Hepatocyte (in vitro differentiated cells): Measurements from ENCODE around the gene DNER. TPM values are rescaled to one million over a fixed set of nuclear protein-coding genes. Genes with fewer than 3 reads are reported as not detected.

Experiments used
- DNase-seq: peaks from one replicate; pipeline ENCODE4 v3.0.0-alpha.2; 2016; ENCODE audit warnings: low spot score
- H2AFZ ChIP-seq: fragments of 200-600 bp; sonication (generic); 2 replicates; pipeline ENCODE4 v1.6.0; 2016; ENCODE audit warnings: antibody characterized with exemption, mild to moderate bottlenecking
- H3K27ac ChIP-seq: fragments of 200-600 bp; sonication (generic); 2 replicates; pipeline ENCODE4 v1.5.1; 2016; ENCODE audit warnings: mild to moderate bottlenecking
- H3K27me3 ChIP-seq: fragments of 200-600 bp; sonication (generic); 2 replicates; pipeline ENCODE4 v1.6.1; 2016
- H3K36me3 ChIP-seq: fragments of 200-600 bp; sonication (generic); replicated peaks from 2 replicates; pipeline ENCODE4 v1.5.1; 2016; ENCODE audit warnings: low read depth; ENCODE audit not compliant: insufficient read depth
- H3K4me1 ChIP-seq: fragments of 200-600 bp; sonication (generic); 2 replicates; pipeline ENCODE4 v1.5.1; 2016; ENCODE audit warnings: mild to moderate bottlenecking, moderate library complexity; ENCODE audit not compliant: insufficient read depth
- H3K4me2 ChIP-seq: fragments of 200-600 bp; sonication (generic); 2 replicates; pipeline ENCODE4 v1.6.0; 2016
- H3K4me3 ChIP-seq: fragments of 200-600 bp; sonication (generic); 2 replicates; pipeline ENCODE4 v1.5.1; 2016; ENCODE audit warnings: mild to moderate bottlenecking
- H3K79me2 ChIP-seq: fragments of 200-600 bp; sonication (generic); 2 replicates; pipeline ENCODE4 v1.6.0; 2017; ENCODE audit warnings: mild to moderate bottlenecking
- H3K9me2 ChIP-seq: fragments of 200-600 bp; sonication (generic); replicated peaks from 2 replicates; pipeline ENCODE4 v1.6.0; 2017; ENCODE audit warnings: mild to moderate bottlenecking; ENCODE audit not compliant: insufficient read depth
- H3K9me3 ChIP-seq: fragments of 200-600 bp; sonication (generic); 2 replicates; pipeline ENCODE4 v1.5.1; 2016; ENCODE audit warnings: low read depth, mild to moderate bottlenecking
- H4K20me1 ChIP-seq: fragments of 200-600 bp; sonication (generic); 2 replicates; pipeline ENCODE4 v1.6.0; 2016; ENCODE audit warnings: mild to moderate bottlenecking; ENCODE audit not compliant: insufficient read depth, poor library complexity, severe bottlenecking
- CTCF ChIP-seq: fragments of 200-600 bp; sonication (generic); IDR thresholded peaks from 2 replicates; pipeline ENCODE4 v1.5.1; 2016; ENCODE audit warnings: antibody characterized with exemption, mild to moderate bottlenecking; ENCODE audit not compliant: poor library complexity
- EZH2 ChIP-seq: fragments of 200-600 bp; sonication (generic); IDR thresholded peaks from 2 replicates; pipeline ENCODE4 v1.6.1; 2016; ENCODE audit warnings: antibody characterized with exemption, mild to moderate bottlenecking, borderline replicate concordance
- EZH2phosphoT487 ChIP-seq: fragments of 200-600 bp; sonication (generic); IDR thresholded peaks from one replicate; pipeline ENCODE4 v1.6.1; 2018; ENCODE audit warnings: antibody characterized with exemption, mild to moderate bottlenecking, low read depth, moderate library complexity; ENCODE audit not compliant: unreplicated experiment, severe bottlenecking
- WGBS: methylation state at CpG from one replicate; pipeline ENCODE4 v1.1.6; 2016; ENCODE audit warnings: low lambda C conversion rate; ENCODE audit errors: missing lambda C conversion rate; 5-methylcytosine and 5-hydroxymethylcytosine counted together
- polyA plus RNA-seq: library from polyadenylated mRNA; unstranded; fragments of >200 nt; fragmentation: Nextera tagmentation; extraction: Ambion mirVana; gene quantifications from 2 replicates; pipeline ENCODE4 v1.2.1, GENCODE V29; 2016
- total RNA-seq: library from RNA; depleted of rRNA; stranded (reverse); fragments of >200 nt; gene quantifications from 2 replicates; pipeline ENCODE4 v1.2.3, GENCODE V29; 2014

DNER gene
- total and polyA plus RNA-seq, 2 experiments from 2014 or later = 0.37 TPM; not detected in 1

GRCh38 chr2:229635371-229635680, 79.0 kb downstream of the DNER start:
- Histone ChIP-seq H3K4me3 (no peak overlapping the region), H3K79me2 (no peaks in the 10 kb centered on the region), H3K4me1 (no peaks in the 10 kb centered on the region), H3K9me3 (no peaks in the 10 kb centered on the region), H4K20me1 (no peaks in the 10 kb centered on the region), H3K9me2 (no peaks in the 10 kb centered on the region), H3K27me3 (peaks cover 7% of the 10 kb centered on the region), H2AFZ (no peak overlapping the region), H3K36me3 (no peaks in the 10 kb centered on the region), H3K27ac (no peak overlapping the region), H3K4me2 (no peak overlapping the region)
- DNase-seq = no peak
- WGBS = 79% methylated on average over 1 of the region's 1 CpG
- TF ChIP-seq EZH2phosphoT487 (no peak), EZH2 (no peak), CTCF (no peak)

- Histone ChIP-seq H3K4me1 (no peaks in the 10 kb centered on the region), H3K27me3 (peaks cover 7% of the 10 kb centered on the region), H3K79me2 (no peaks in the 10 kb centered on the region), H3K9me3 (no peaks in the 10 kb centered on the region), H4K20me1 (no peaks in the 10 kb centered on the region), H3K9me2 (no peaks in the 10 kb centered on the region), H3K27ac (no peak overlapping the region), H3K4me2 (no peak overlapping the region), H3K4me3 (no peak overlapping the region), H3K36me3 (no peaks in the 10 kb centered on the region), H2AFZ (no peak overlapping the region)
- 52% methylated on average over 9 of the region's 9 CpGs for WGBS
- DNase-seq = no peak
- no peak for TF ChIP-seq EZH2
- TF ChIP-seq EZH2phosphoT487 = no peak
- TF ChIP-seq CTCF = no peak
Observed at GRCh38 chr2:229634601-229635370, 79.6 kb downstream of the DNER start.

- Histone ChIP-seq H3K79me2 (no peaks in the 10 kb centered on the region), H3K9me3 (no peaks in the 10 kb centered on the region), H3K27me3 (peaks cover 7% of the 10 kb centered on the region), H3K4me1 (no peaks in the 10 kb centered on the region), H2AFZ (no peak overlapping the region), H3K27ac (no peak overlapping the region), H3K36me3 (no peaks in the 10 kb centered on the region), H3K9me2 (no peaks in the 10 kb centered on the region), H3K4me3 (no peak overlapping the region), H3K4me2 (no peak overlapping the region), H4K20me1 (no peaks in the 10 kb centered on the region)
- 82% methylated on average over 7 of the region's 7 CpGs for WGBS
- no peak for TF ChIP-seq EZH2
- no peak for TF ChIP-seq EZH2phosphoT487
- DNase-seq = no peak
Observed at GRCh38 chr2:229633556-229633955, 80.8 kb downstream of the DNER start.

- TF ChIP-seq EZH2 (no peak), CTCF (no peak)
- no peak overlapping the region for H3K4me2 ChIP-seq
- no peak for DNase-seq
- H2AFZ ChIP-seq = no peak overlapping the region
- no peaks in the 10 kb centered on the region for H3K36me3 ChIP-seq
- no peaks in the 10 kb centered on the region for H3K79me2 ChIP-seq
- H3K4me3 ChIP-seq = no peak overlapping the region
- no peak overlapping the region for H3K27ac ChIP-seq
- no peaks in the 10 kb centered on the region for H4K20me1 ChIP-seq
- no peaks in the 10 kb centered on the region for H3K9me3 ChIP-seq
- H3K4me1 ChIP-seq = no peaks in the 10 kb centered on the region
- H3K9me2 ChIP-seq = no peaks in the 10 kb centered on the region
- H3K27me3 ChIP-seq = peaks cover 5% of the 10 kb centered on the region
Observed at GRCh38 chr2:229629039-229629438, 85.3 kb downstream of the DNER start.
